DOHH2 (cell line): ENCODE data around the gene B4GALNT4.

Source experiments
- CTCF ChIP-seq: fragments of 200-600 bp; sonication (generic); IDR thresholded peaks from one replicate; pipeline ENCODE4 v1.5.1; 2014; ENCODE audit warnings: antibody characterized with exemption, mild to moderate bottlenecking, low read depth, low read length; ENCODE audit not compliant: poor library complexity, severe bottlenecking
- EZH2phosphoT487 ChIP-seq: fragments of 200-600 bp; sonication (generic); IDR thresholded peaks from 2 replicates; pipeline ENCODE4 v1.6.1; 2017; ENCODE audit warnings: borderline replicate concordance, mild to moderate bottlenecking, antibody characterized with exemption, low read length, moderate library complexity, mixed read lengths

- TF ChIP-seq CTCF, result no peak
- no peak for TF ChIP-seq EZH2phosphoT487
Observed at GRCh38 chr11:353179-353873, 16.0 kb upstream of the B4GALNT4 start.
